Gastrocnemius medialis (tissue), 4 donors: ENCODE measurements around the gene FCRL1.

Experiments
- CTCF ChIP-seq, 5 experiments: fragments of 450-650 bp in 3 of 5; fragments of 200-600 bp in 2 of 5; sonication (generic) in 2 of 5; IDR thresholded peaks in 4 of 5; conservative IDR thresholded peaks in 1 of 5; 1 replicate in 4 of 5; 2 replicates in 1 of 5; pipeline ENCODE4 v1.5.1; 2016 to 2019; ENCODE audit warnings: antibody characterized with exemption in 5 of 5, mild to moderate bottlenecking in 3 of 5, moderate library complexity in 3 of 5
- POLR2A ChIP-seq, 2 donors: fragments of 450-650 bp; IDR thresholded peaks; one replicate each; pipeline ENCODE4 v1.6.1; 2017; ENCODE audit warnings: antibody characterized with exemption in 2 of 2, mild to moderate bottlenecking in 2 of 2, moderate library complexity in 2 of 2

DNA sequence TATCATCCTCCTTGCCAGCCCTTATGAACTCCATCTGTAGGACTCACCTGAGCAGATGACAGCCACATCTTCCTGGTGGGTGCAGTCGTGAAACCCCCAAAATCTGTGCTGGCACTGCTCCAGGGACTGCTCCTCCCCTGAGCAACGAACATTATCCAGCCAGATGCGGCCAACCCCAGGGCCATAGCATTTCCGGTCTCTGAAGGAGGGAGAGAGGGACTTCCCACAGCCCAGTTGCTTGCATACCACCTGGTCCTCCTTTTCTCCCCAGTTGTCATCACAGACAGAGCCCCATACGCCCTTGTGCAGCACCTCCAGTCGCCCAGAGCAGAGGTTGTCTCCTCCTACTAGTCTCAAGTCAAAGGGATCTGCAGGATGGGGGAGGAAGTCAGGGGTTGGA lies 13.2 kb upstream of the FCRL1 start:
- no peak for TF ChIP-seq CTCF (IDR thresholded peaks at IDR 0.05 in 4 of 5, conservative IDR thresholded peaks at IDR 0.05 in 1 of 5)
- no peak for TF ChIP-seq POLR2A (IDR thresholded peaks at IDR 0.05)
